ENCODE measurements around the gene KLHL24. TPM values are rescaled to one million over a fixed set of nuclear protein-coding genes. Genes with fewer than 3 reads are reported as not detected.

KLHL24 gene
- total RNA-seq, 4 donors from 2014 or later = 118 to 301 (median 222) TPM

DNA sequence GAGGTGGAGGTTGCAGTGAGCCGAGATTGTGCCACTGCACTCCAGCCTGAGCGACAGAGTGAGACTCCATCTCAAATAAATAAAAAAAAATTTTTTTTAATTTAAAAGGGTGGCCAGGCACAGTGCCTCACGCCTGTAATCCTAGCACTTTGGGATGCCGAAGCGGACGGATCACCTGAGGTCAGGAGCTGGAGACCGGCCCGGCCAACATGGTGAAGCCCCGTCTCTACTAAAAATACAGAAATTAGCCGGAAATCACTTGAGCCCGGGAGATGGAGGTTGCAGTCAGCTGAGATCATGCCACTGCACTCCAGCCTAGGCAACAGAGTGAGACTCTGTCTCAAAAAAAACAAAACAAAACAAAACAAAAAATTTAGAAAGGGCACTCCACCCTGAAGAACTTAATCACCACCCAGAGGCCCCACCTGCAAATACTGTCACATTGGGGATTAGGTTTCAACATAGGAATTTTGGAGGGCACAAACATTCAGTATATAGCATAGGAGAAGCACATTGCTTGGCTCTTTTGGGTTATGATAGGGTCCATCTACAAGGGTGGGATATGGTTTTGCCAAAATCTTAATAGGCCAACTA, 55.1 kb downstream of the KLHL24 start:
- no peaks in the 10 kb centered on the region for H3K9me3 ChIP-seq
- in situ Hi-C loops (cut with MboI; ENCODE audit: low sequenced_read_pairs in 4 of 4) (no loop called here), intact Hi-C loops (cut with DNase I; ENCODE audit: low total_unique reads) (no loop called here)
- no peaks in the 10 kb centered on the region for H3K27me3 ChIP-seq
- no peaks in the 10 kb centered on the region for H3K36me3 ChIP-seq
- no peaks in the 10 kb centered on the region for H3K4me1 ChIP-seq
- no peak for TF ChIP-seq POLR2A (IDR thresholded peaks at IDR 0.05)
- TF ChIP-seq, protein P1, sequence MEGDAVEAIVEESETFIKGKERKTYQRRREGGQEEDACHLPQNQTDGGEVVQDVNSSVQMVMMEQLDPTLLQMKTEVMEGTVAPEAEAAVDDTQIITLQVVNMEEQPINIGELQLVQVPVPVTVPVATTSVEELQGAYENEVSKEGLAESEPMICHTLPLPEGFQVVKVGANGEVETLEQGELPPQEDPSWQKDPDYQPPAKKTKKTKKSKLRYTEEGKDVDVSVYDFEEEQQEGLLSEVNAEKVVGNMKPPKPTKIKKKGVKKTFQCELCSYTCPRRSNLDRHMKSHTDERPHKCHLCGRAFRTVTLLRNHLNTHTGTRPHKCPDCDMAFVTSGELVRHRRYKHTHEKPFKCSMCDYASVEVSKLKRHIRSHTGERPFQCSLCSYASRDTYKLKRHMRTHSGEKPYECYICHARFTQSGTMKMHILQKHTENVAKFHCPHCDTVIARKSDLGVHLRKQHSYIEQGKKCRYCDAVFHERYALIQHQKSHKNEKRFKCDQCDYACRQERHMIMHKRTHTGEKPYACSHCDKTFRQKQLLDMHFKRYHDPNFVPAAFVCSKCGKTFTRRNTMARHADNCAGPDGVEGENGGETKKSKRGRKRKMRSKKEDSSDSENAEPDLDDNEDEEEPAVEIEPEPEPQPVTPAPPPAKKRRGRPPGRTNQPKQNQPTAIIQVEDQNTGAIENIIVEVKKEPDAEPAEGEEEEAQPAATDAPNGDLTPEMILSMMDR (IDR thresholded peaks at IDR 0.05 in 4 of 5, conservative IDR thresholded peaks at IDR 0.05 in 1 of 5) = no peak
- ATAC-seq (no peak), DNase-seq (no peak)
- H3K27ac ChIP-seq = no peak overlapping the region
- H3K4me3 ChIP-seq = no peak overlapping the region

DNA sequence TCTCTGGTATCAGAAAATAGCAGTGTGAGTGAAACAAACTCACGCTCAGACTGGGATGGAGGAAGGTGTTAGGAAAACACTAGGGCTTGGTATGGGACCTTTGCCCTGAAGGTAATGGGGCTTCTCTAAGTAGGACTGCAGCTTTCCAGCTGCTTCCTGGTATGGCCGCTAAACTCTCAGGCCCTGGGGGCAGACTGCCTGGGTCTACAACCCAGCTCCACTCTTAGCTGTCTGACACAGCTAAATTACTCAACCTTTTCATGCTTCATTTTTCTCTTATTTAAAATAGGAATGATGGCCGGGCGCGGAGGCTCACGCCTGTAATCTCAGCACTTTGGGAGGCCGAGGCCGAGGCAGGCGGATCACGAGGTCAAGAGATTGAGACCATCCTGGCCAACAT, 57.0 kb downstream of the KLHL24 start:
- Histone ChIP-seq H3K27me3 (no peaks in the 10 kb centered on the region), H3K27ac (no peak overlapping the region), H3K9me3 (no peaks in the 10 kb centered on the region), H3K36me3 (no peaks in the 10 kb centered on the region), H3K4me3 (no peak overlapping the region), H3K4me1 (peaks cover 0 to 4% of the 10 kb centered on the region in 2 donors)
- ATAC-seq = no peak
- no peak for DNase-seq
- in situ Hi-C loops (cut with MboI; ENCODE audit: low sequenced_read_pairs in 4 of 4) = no loop called here
- TF ChIP-seq, protein P1 (IDR thresholded peaks at IDR 0.05 in 4 of 5, conservative IDR thresholded peaks at IDR 0.05 in 1 of 5) = no peak
- TF ChIP-seq POLR2A (IDR thresholded peaks at IDR 0.05) = no peak
- intact Hi-C loops (cut with DNase I; ENCODE audit: low total_unique reads) = no loop called here

DNA sequence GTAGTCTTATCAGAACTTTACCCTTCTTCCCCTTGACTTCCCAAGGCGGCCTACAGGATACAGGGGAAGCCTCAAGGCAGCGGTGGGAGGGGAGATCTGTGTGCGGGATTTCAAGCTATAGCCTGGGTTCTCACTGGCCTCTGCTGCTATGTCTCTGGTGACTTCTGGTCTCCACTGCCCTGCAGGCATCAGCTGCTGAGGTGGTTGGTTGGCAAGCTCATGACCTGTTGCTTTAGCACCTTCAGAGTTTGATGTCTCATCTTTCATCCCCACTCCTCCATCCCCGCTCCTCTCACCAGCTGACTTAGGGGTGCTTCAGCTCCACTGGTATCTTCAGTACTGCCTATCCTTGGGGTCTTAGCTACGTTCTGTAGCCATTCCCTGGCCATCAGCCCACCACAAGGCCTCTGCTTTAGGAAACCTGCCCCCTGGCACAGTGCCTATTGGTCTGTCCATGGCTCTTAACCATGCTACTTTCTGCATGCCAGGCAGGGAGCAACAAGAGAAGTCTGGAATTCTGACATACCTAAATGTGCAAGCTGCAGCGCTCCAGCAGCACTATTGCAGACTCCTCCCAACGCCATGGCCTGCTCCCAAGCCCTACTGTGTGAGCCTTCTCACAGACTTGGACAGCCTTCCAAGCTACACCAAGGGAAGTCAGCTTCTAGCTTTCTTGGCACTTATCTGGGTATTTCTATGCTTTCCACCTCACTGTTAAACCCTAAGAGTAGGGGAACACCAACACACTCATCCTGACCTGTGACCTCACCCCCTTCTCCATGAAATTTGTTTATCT, 60.3 kb downstream of the KLHL24 start:
- no peak for DNase-seq
- H3K36me3 ChIP-seq = no peaks in the 10 kb centered on the region
- H3K4me3 ChIP-seq = no peak overlapping the region
- peaks cover 14 to 19% of the 10 kb centered on the region in 2 donors for H3K4me1 ChIP-seq
- no peak for TF ChIP-seq POLR2A (IDR thresholded peaks at IDR 0.05)
- TF ChIP-seq, protein P1 (IDR thresholded peaks at IDR 0.05 in 4 of 5, conservative IDR thresholded peaks at IDR 0.05 in 1 of 5) = no peak
- H3K27me3 ChIP-seq = no peaks in the 10 kb centered on the region
- no peak overlapping the region for H3K27ac ChIP-seq
- no peak for ATAC-seq
- in situ Hi-C loops (cut with MboI; ENCODE audit: low sequenced_read_pairs in 4 of 4) = no loop called here
- intact Hi-C loops (cut with DNase I; ENCODE audit: low total_unique reads) = no loop called here
- no peaks in the 10 kb centered on the region for H3K9me3 ChIP-seq

DNA sequence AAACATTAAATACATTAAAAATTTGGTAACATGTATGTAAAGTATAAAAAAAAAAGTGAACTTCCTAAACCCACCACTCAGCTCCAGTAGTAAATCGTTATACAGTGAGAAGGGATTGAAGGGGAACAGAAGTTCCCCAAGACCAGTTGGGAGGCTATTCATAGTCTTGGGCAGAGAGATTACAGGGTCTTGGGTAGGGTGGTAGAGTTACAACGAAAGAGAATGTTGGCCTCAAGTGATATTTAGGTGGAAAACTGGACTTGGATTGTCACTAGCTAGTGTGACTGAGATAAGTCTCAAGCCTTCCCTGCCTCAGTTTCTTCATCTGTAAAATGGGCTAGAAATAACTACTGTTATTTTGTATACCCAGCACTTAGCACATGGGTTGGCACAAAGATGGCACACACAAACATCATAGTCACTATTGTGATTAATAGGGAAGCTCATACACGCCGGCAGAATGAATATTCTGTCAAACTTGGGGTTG, 61.7 kb downstream of the KLHL24 start:
- no peaks in the 10 kb centered on the region for H3K36me3 ChIP-seq
- TF ChIP-seq, protein P1 (IDR thresholded peaks at IDR 0.05 in 4 of 5, conservative IDR thresholded peaks at IDR 0.05 in 1 of 5) = no peak
- TF ChIP-seq POLR2A (IDR thresholded peaks at IDR 0.05) = no peak
- peak overlapping the region; percentile 77 to 89 (median 88) for H3K27ac ChIP-seq
- peak; percentile 20 to 43 for ATAC-seq
- in situ Hi-C loops (cut with MboI; ENCODE audit: low sequenced_read_pairs in 4 of 4) (no loop called here), intact Hi-C loops (cut with DNase I; ENCODE audit: low total_unique reads) (no loop called here)
- no peaks in the 10 kb centered on the region for H3K27me3 ChIP-seq
- peaks cover 14 to 22% of the 10 kb centered on the region in 2 donors for H3K4me1 ChIP-seq
- H3K9me3 ChIP-seq = no peaks in the 10 kb centered on the region
- peak overlapping the region; percentile 63 to 98 (median 80) for H3K4me3 ChIP-seq
- DNase-seq = no peak
